T-cell (primary cell): Measurements from ENCODE around the gene REN. TPM values are rescaled to one million over a fixed set of nuclear protein-coding genes. Genes with fewer than 3 reads are reported as not detected.

ENCODE experiments used
- ATAC-seq, 4 experiments: fragments of 200-7000 bp in 3 of 4; fragments of 150-1000 bp in 1 of 4; cut with Tn5 transposase; replicated peaks in 1 of 4; 1 replicate in 3 of 4; 2 replicates in 1 of 4; pipeline ENCODE4 v1.10.0; 2021; ENCODE audit warnings: moderate library complexity in 3 of 4, mild to moderate bottlenecking in 2 of 4, moderate number of reproducible peaks in 1 of 4
- CTCF ChIA-PET, 2 donors: fragments of 300-600 bp; sonication (Branson Sonifier 250); formaldehyde crosslinking; loops; one replicate each; lab custom pipeline; 2022; ENCODE audit warnings: antibody characterized with exemption in 2 of 2; lab: Charles Lee
- POLR2A ChIA-PET, 2 donors: fragments of 300-600 bp; sonication (Branson Sonifier 250); formaldehyde crosslinking; loops; one replicate each; lab custom pipeline; 2022; ENCODE audit warnings: antibody characterized with exemption in 2 of 2; lab: Charles Lee
- DNase-seq, 35 experiments: peaks; one replicate each; pipeline versions ENCODE4 v3.0.0 to v3.0.0-alpha.2; 2013 to 2023
- H3K27ac ChIP-seq: one replicate; pipeline ENCODE4 v1.5.1; 2013; ENCODE audit warnings: low read length
- H3K27me3 ChIP-seq, 2 experiments: replicated peaks in 1 of 2; 1 replicate in 1 of 2; 2 replicates in 1 of 2; pipeline versions ENCODE4 v1.6.1 to v1.7.0; 2013; ENCODE audit warnings: low read length in 1 of 2, mixed read lengths in 1 of 2; ENCODE audit not compliant: control insufficient read depth in 2 of 2, insufficient read depth in 2 of 2; ENCODE audit errors: extremely low read depth in 1 of 2
- H3K36me3 ChIP-seq, 2 donors: 1 replicate in 1 of 2; 2 replicates in 1 of 2; pipeline versions ENCODE4 v1.6.1 to v1.7.0; 2013; ENCODE audit warnings: low read length in 1 of 2; ENCODE audit not compliant: control insufficient read depth in 2 of 2, insufficient read depth in 1 of 2; ENCODE audit errors: extremely low read depth in 1 of 2
- H3K4me1 ChIP-seq, 2 experiments: 1 replicate in 1 of 2; 2 replicates in 1 of 2; pipeline versions ENCODE4 v1.6.1 to v1.7.0; 2013; ENCODE audit warnings: low read length in 2 of 2, mixed read lengths in 1 of 2; ENCODE audit not compliant: insufficient read depth in 2 of 2, control insufficient read depth in 1 of 2; ENCODE audit errors: extremely low read depth in 1 of 2
- H3K4me3 ChIP-seq, 2 donors: 1 replicate in 1 of 2; 2 replicates in 1 of 2; pipeline versions ENCODE4 v1.5.1 to v1.7.0; 2013; ENCODE audit warnings: mild to moderate bottlenecking in 2 of 2, low read length in 1 of 2, moderate library complexity in 1 of 2; ENCODE audit not compliant: control insufficient read depth in 1 of 2; ENCODE audit errors: extremely low read depth in 1 of 2
- H3K9me3 ChIP-seq: 2 replicates; pipeline ENCODE4 v1.7.0; 2013
- H3K27ac Mint-ChIP-seq, 2 donors: one replicate each; pipeline ENCODE4 v1.8.0; 2020 to 2021; ENCODE audit warnings: mild to moderate bottlenecking in 2 of 2, mixed read lengths in 2 of 2
- H3K27me3 Mint-ChIP-seq, 2 donors: one replicate each; pipeline ENCODE4 v1.8.0; 2021 to 2022; ENCODE audit warnings: mixed read lengths in 2 of 2
- H3K36me3 Mint-ChIP-seq: one replicate; pipeline ENCODE4 v1.8.0; 2021; ENCODE audit warnings: mixed read lengths
- H3K4me1 Mint-ChIP-seq, 3 donors: one replicate each; pipeline ENCODE4 v1.8.0; 2020 to 2022; ENCODE audit warnings: mixed read lengths in 3 of 3, mild to moderate bottlenecking in 1 of 3
- H3K4me3 Mint-ChIP-seq, 3 donors: one replicate each; pipeline ENCODE4 v1.8.0; 2020 to 2022; ENCODE audit warnings: mild to moderate bottlenecking in 3 of 3, mixed read lengths in 3 of 3, moderate library complexity in 3 of 3
- H3K9me3 Mint-ChIP-seq, 3 donors: one replicate each; pipeline ENCODE4 v1.8.0; 2020 to 2022; ENCODE audit warnings: mixed read lengths in 3 of 3
- WGBS: methylation state at CpG from one replicate; pipeline ENCODE4 v1.1.5; 2013; ENCODE audit warnings: missing lambda C conversion rate; ENCODE audit not compliant: insufficient coverage; 5-methylcytosine and 5-hydroxymethylcytosine counted together
- total RNA-seq, 35 experiments: library from RNA in 6 of 35; stranded (reverse) in 6 of 35; fragments of 120-200 nt in 1 of 35; gene quantifications; one replicate each; pipeline versions ENCODE4 v1.2.1 to v1.2.4 and lab custom pipeline; 2013 to 2026

Gene REN
- total RNA-seq, 5 donors from 2014 or later (not counting 1 experiment from before 2014, with no cell fraction given): not detected

GRCh38 chr1:204206121-204206520, 40.0 kb upstream of the REN start:
- no peak for DNase-seq
- Mint-ChIP-seq H3K4me3 (no peak overlapping the region), H3K27ac (no peak overlapping the region), H3K9me3 (no peaks in the 10 kb centered on the region), H3K27me3 (peaks cover 35 to 49% of the 10 kb centered on the region in 2 donors), H3K36me3 (no peaks in the 10 kb centered on the region), H3K4me1 (peaks cover 10 to 18% (median 14%) of the 10 kb centered on the region in 3 donors)
- Histone ChIP-seq H3K27me3 (peaks cover 0 to 40% of the 10 kb centered on the region in 2 experiments), H3K36me3 (no peaks in the 10 kb centered on the region), H3K9me3 (no peaks in the 10 kb centered on the region), H3K4me1 (peaks cover 7 to 10% of the 10 kb centered on the region in 2 experiments), H3K4me3 (no peak overlapping the region), H3K27ac (no peak overlapping the region)
- CTCF ChIA-PET: interaction anchor here (1.5 to 2.5 kb wide), 2 partner anchors 43 kb away, joined by 6 to 11 read pairs; no protein-coding TSS in a partner anchor
- no CpG with 5 or more reads among the region's 2 CpGs for WGBS
- POLR2A ChIA-PET: interaction anchor here in 1 of 2 donors (0.6 kb wide), 1 partner anchor 81 kb away, joined by 4 read pairs; no protein-coding TSS in a partner anchor
- no peak for ATAC-seq

- H3K9me3 ChIP-seq: no peaks in the 10 kb centered on the region
- Mint-ChIP-seq H3K4me3 (no peak overlapping the region), H3K27me3 (peaks cover 35 to 53% of the 10 kb centered on the region in 2 donors), H3K9me3 (no peaks in the 10 kb centered on the region), H3K27ac (no peak overlapping the region), H3K36me3 (no peaks in the 10 kb centered on the region), H3K4me1 (peaks cover 10 to 18% (median 14%) of the 10 kb centered on the region in 3 donors)
- POLR2A ChIA-PET: interaction anchor here in 1 of 2 donors (0.6 kb wide), 1 partner anchor 81 kb away, joined by 4 read pairs; no protein-coding TSS in a partner anchor
- ATAC-seq: no peak
- no peak overlapping the region for H3K27ac ChIP-seq
- H3K36me3 ChIP-seq: no peaks in the 10 kb centered on the region
- no peak overlapping the region for H3K4me3 ChIP-seq
- no peak for DNase-seq
- CTCF ChIA-PET: interaction anchor here (1.5 to 2.5 kb wide), 2 partner anchors 42 to 43 kb away, joined by 6 to 11 read pairs; no protein-coding TSS in a partner anchor
- peaks cover 7 to 10% of the 10 kb centered on the region in 2 experiments for H3K4me1 ChIP-seq
- H3K27me3 ChIP-seq: peaks cover 0 to 37% of the 10 kb centered on the region in 2 experiments
Observed at GRCh38 chr1:204205486-204205885, 39.3 kb upstream of the REN start.

DNA sequence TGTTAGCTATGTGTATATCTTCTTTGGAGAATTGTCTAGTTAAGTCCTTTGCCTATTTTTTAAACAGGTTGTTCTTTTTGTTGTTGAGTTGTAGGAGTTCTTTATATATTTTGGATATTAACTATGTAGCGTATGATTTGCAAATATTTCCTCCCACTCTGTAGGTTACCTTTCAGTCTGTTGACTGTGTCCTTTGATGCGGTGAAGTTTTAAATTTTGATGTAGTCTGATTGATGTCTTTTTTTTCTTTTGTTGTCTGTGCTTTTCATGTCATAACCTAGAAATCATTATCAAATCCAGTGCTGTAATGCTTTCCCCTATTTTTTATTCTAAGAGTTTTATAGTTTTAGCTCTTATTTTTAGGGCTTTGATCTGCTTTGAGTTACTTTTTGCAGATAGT, 38.8 kb upstream of the REN start:
- Mint-ChIP-seq H3K4me3 (no peak overlapping the region), H3K27me3 (peaks cover 35 to 50% of the 10 kb centered on the region in 2 donors), H3K27ac (no peak overlapping the region), H3K36me3 (no peaks in the 10 kb centered on the region), H3K4me1 (peaks cover 10 to 18% (median 14%) of the 10 kb centered on the region in 3 donors), H3K9me3 (no peaks in the 10 kb centered on the region)
- DNase-seq: peak in 1 of 35 experiments; percentile 36
- Histone ChIP-seq H3K27ac (no peak overlapping the region), H3K36me3 (no peaks in the 10 kb centered on the region), H3K9me3 (no peaks in the 10 kb centered on the region), H3K4me1 (peaks cover 7 to 10% of the 10 kb centered on the region in 2 experiments), H3K4me3 (no peak overlapping the region), H3K27me3 (peaks cover 0 to 37% of the 10 kb centered on the region in 2 experiments)
- WGBS: no CpG with 5 or more reads among the region's 2 CpGs
- ChIA-PET POLR2A (no interaction called here), CTCF (interaction anchor here (1.2 to 1.5 kb wide), 2 partner anchors 42 kb away, joined by 3 to 6 read pairs; no protein-coding TSS in a partner anchor)
- peak in 1 of 4 experiments; percentile 71 for ATAC-seq

- Mint-ChIP-seq H3K4me3 (no peak overlapping the region), H3K27me3 (peaks cover 35 to 53% of the 10 kb centered on the region in 2 donors), H3K9me3 (no peaks in the 10 kb centered on the region), H3K27ac (no peak overlapping the region), H3K4me1 (peaks cover 10 to 18% (median 14%) of the 10 kb centered on the region in 3 donors), H3K36me3 (no peaks in the 10 kb centered on the region)
- H3K4me1 ChIP-seq: peaks cover 7 to 10% of the 10 kb centered on the region in 2 experiments
- no peak overlapping the region for H3K27ac ChIP-seq
- no peaks in the 10 kb centered on the region for H3K36me3 ChIP-seq
- 82% methylated on average over 5 of the region's 5 CpGs for WGBS
- H3K27me3 ChIP-seq: peaks cover 0 to 41% of the 10 kb centered on the region in 2 experiments
- H3K9me3 ChIP-seq: no peaks in the 10 kb centered on the region
- CTCF ChIA-PET: interaction anchor here in 1 of 2 donors (0.6 kb wide), 1 partner anchor 1066 kb away, joined by 3 read pairs; no protein-coding TSS in a partner anchor
- POLR2A ChIA-PET: no interaction called here
- H3K4me3 ChIP-seq: no peak overlapping the region
- DNase-seq: no peak
- ATAC-seq: no peak
Observed at GRCh38 chr1:204203206-204203767, 37.1 kb upstream of the REN start.

DNA sequence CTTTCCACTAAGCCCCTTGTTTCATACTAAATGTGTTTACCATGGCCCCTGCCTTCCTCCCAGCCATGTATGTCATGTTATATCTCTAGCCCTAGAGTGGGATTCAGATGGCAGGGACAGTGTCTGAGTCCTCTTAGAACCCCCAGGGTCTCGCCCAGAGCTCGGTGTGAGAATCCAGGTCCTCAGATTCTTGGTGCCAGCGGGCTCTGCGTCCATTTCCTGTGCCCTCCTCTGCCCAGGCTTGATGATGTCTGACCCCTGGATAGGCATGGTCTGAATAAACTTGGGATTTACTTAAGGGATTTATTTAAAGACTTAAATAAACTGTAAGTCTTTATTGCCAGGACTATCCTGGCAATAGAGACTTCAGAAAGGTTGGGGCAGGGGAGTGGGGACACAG, 36.3 kb upstream of the REN start:
- Histone ChIP-seq H3K36me3 (no peaks in the 10 kb centered on the region), H3K27ac (no peak overlapping the region), H3K4me1 (peaks cover 7 to 10% of the 10 kb centered on the region in 2 experiments), H3K27me3 (peaks cover 0 to 41% of the 10 kb centered on the region in 2 experiments), H3K9me3 (no peaks in the 10 kb centered on the region), H3K4me3 (no peak overlapping the region)
- Mint-ChIP-seq H3K36me3 (no peaks in the 10 kb centered on the region), H3K27me3 (peaks cover 35 to 56% of the 10 kb centered on the region in 2 donors), H3K27ac (no peak overlapping the region), H3K4me1 (peaks cover 8 to 18% (median 14%) of the 10 kb centered on the region in 3 donors), H3K4me3 (no peak overlapping the region), H3K9me3 (no peaks in the 10 kb centered on the region)
- no peak for DNase-seq
- POLR2A ChIA-PET: no interaction called here
- 92% methylated on average over 4 of the region's 4 CpGs for whole genome bisulfite sequencing
- CTCF ChIA-PET: interaction anchor here in 1 of 2 donors (0.6 kb wide), 1 partner anchor 1067 kb away, joined by 3 read pairs; no protein-coding TSS in a partner anchor
- ATAC-seq: no peak

DNA sequence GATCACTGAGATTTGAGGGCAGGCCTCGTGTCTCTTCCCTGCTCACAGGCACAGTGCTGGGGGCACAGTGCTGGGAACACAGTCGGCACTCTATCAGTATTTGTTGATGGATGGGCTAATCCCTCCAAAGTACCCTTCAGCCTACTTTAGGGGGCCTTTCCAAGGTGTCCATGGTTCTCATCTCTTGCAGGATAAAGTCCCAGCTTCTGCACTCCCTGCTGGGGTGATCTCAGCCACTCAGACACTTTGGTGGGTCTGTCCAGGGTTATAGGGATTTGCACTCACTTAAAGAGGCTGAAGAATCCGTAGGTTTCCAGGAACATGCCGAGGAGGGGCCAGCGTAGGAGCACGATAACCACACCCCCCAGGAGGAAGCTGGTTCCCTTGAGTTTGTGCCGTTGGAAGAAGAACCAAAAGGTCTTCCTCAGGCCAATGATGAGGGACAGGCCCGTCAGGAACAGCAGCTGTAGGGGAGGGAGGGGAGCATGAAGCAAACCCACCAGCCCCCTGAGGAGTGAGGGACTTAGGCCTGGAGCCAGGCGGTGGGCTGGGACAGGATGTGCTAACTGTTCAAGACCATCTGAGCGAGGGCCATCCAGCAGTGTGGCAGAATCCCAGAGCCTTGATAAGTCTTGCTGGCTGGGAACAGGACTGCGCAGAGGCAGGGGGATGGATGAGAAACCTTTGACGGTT, 35.4 kb upstream of the REN start:
- no peaks in the 10 kb centered on the region for H3K36me3 ChIP-seq
- no peak overlapping the region for H3K4me3 Mint-ChIP-seq
- CTCF ChIA-PET: interaction anchor here in 1 of 2 donors (0.5 kb wide), 1 partner anchor 141 kb away, joined by 4 read pairs; no protein-coding TSS in a partner anchor
- H3K36me3 Mint-ChIP-seq: no peaks in the 10 kb centered on the region
- DNase-seq (no peak), ATAC-seq (no peak)
- peaks cover 2 to 13% (median 9%) of the 10 kb centered on the region in 3 donors for H3K4me1 Mint-ChIP-seq
- peaks cover 30 to 51% of the 10 kb centered on the region in 2 donors for H3K27me3 Mint-ChIP-seq
- peaks cover 0 to 42% of the 10 kb centered on the region in 2 experiments for H3K27me3 ChIP-seq
- POLR2A ChIA-PET: no interaction called here
- H3K9me3 Mint-ChIP-seq: no peaks in the 10 kb centered on the region
- H3K27ac Mint-ChIP-seq: no peak overlapping the region
- H3K9me3 ChIP-seq: no peaks in the 10 kb centered on the region
- no peak overlapping the region for H3K27ac ChIP-seq
- 86% methylated on average over 8 of the region's 12 CpGs for WGBS
- H3K4me3 ChIP-seq: no peak overlapping the region
- peaks cover 0 to 7% of the 10 kb centered on the region in 2 experiments for H3K4me1 ChIP-seq
